K562 (cell line): Measurements from ENCODE around the gene ZNF575. TPM values are rescaled to one million over a fixed set of nuclear protein-coding genes. Genes with fewer than 3 reads are reported as not detected.

Source experiments
- ATAC-seq: fragments of 200-7000 bp; cut with Tn5 transposase; 3 replicates; pipeline ENCODE4 v1.9.1; 2020; ENCODE audit warnings: moderate library complexity
- BruUV-seq: library from RNA; stranded (reverse); fragments of 400-500 nt; replicated peaks from 2 replicates; lab custom pipeline; 2021; lab: Mats Ljungman, UMichigan
- CTCF ChIA-PET: fragments of 300-600 bp; formaldehyde crosslinking; extraction: SDS; loops from one replicate; lab custom pipeline; 2021; ENCODE audit warnings: low intra/inter-chr PET ratio; lab: Yijun Ruan, JAX
- POLR2A ChIA-PET: fragments of 300-600, 350-650 bp; sonication (Branson Sonifier 250); formaldehyde crosslinking; extraction: SDS; loops from one replicate; lab custom pipeline; 2021; ENCODE audit warnings: antibody characterized with exemption, inconsistent platforms; lab: Yijun Ruan, JAX
- DNase-seq, 4 experiments: peaks; one replicate each; pipeline versions ENCODE4 v3.0.0 to v3.0.0-alpha.2; 2011 to 2018; ENCODE audit warnings: low spot score in 3 of 4, mixed read lengths in 3 of 4; ENCODE audit errors: extremely low read depth in 1 of 4
- FAIRE-seq: peaks from 2 replicates; lab custom pipeline; 2011; peaks lifted over from hg19 to GRCh38; lab: Jason Lieb, UNC
- H2AFZ ChIP-seq: 2 replicates; pipeline ENCODE4 v1.6.0; 2011; ENCODE audit warnings: low read depth, low read length, control low read depth, inconsistent platforms
- H3K27ac ChIP-seq: fragments of 200-600 bp; 3 replicates; pipeline ENCODE4 v1.8.0; 2011; ENCODE audit warnings: low read depth, mild to moderate bottlenecking, control low read depth, inconsistent platforms, low read length, moderate library complexity, mixed read lengths; ENCODE audit errors: extremely low read depth
- H3K27me3 ChIP-seq, 2 experiments: fragments of 300-600 bp in 1 of 2; 2 replicates in 1 of 2; 3 replicates in 1 of 2; pipeline versions ENCODE4 v1.6.0 to v1.8.0; 2011; ENCODE audit warnings: inconsistent platforms in 2 of 2, low read length in 2 of 2, mild to moderate bottlenecking in 1 of 2, mixed read lengths in 1 of 2, moderate library complexity in 1 of 2; ENCODE audit not compliant: control insufficient read depth in 2 of 2, insufficient read depth in 2 of 2
- H3K36me3 ChIP-seq: fragments of 300-600 bp; 3 replicates; pipeline ENCODE4 v1.8.0; 2011; ENCODE audit warnings: mild to moderate bottlenecking, low read length, inconsistent platforms; ENCODE audit not compliant: control insufficient read depth, insufficient read depth
- H3K4me1 ChIP-seq, 2 experiments: fragments of 200-600 bp in 1 of 2; replicated peaks in 1 of 2; 2 replicates in 1 of 2; 3 replicates in 1 of 2; pipeline versions ENCODE4 v1.5.1 to v1.8.0; 2011; ENCODE audit warnings: inconsistent platforms in 2 of 2, low read length in 2 of 2, mild to moderate bottlenecking in 1 of 2, mixed read lengths in 1 of 2, moderate library complexity in 1 of 2; ENCODE audit not compliant: control insufficient read depth in 2 of 2, insufficient read depth in 2 of 2
- H3K4me2 ChIP-seq: 2 replicates; pipeline ENCODE4 v1.6.1; 2011; ENCODE audit warnings: low read length, control low read depth, inconsistent platforms, mixed read lengths; ENCODE audit not compliant: insufficient read depth
- H3K4me3 ChIP-seq: fragments of 200-600 bp; sonication (generic), shearing (Covaris generic); 2 replicates; pipeline ENCODE4 v1.5.1; 2016; ENCODE audit warnings: control low read depth, inconsistent platforms
- H3K79me2 ChIP-seq: fragments of 200-600 bp; 3 replicates; pipeline ENCODE4 v1.8.0; 2011; ENCODE audit warnings: low read length, inconsistent platforms; ENCODE audit not compliant: control insufficient read depth, insufficient read depth
- H3K9ac ChIP-seq, 2 experiments: 2 replicates each; pipeline versions ENCODE4 v1.6.0 to v1.6.1; 2011; ENCODE audit warnings: low read depth in 2 of 2, low read length in 2 of 2, control low read depth in 1 of 2, inconsistent platforms in 1 of 2, mild to moderate bottlenecking in 1 of 2, mixed read lengths in 1 of 2; ENCODE audit not compliant: insufficient read depth in 1 of 2
- H3K9me1 ChIP-seq: one replicate; pipeline ENCODE4 v1.6.0; 2011; ENCODE audit warnings: inconsistent platforms, mild to moderate bottlenecking, low read length, moderate library complexity; ENCODE audit not compliant: control insufficient read depth, insufficient read depth
- H3K9me3 ChIP-seq: replicated peaks from 2 replicates; pipeline ENCODE4 v1.5.1; 2011; ENCODE audit warnings: low read depth, low read length, inconsistent platforms; ENCODE audit not compliant: control insufficient read depth, insufficient read depth
- H4K20me1 ChIP-seq: replicated peaks from 2 replicates; pipeline ENCODE4 v1.6.1; 2011; ENCODE audit warnings: low read length, inconsistent platforms, mixed read lengths; ENCODE audit not compliant: control insufficient read depth, insufficient read depth
- ADNP ChIP-seq: fragments of 200-800 bp; sonication (Bioruptor generic); IDR thresholded peaks from 2 replicates; pipeline ENCODE4 v1.6.1; 2016; ENCODE audit warnings: missing genetic modification characterization, missing compliant biosample characterization
- ATF2 ChIP-seq: sonication (generic); formaldehyde crosslinking; IDR thresholded peaks from 2 replicates; pipeline ENCODE4 v1.8.1; 2022; ENCODE audit warnings: missing genetic modification reagents
- CBFA2T3 ChIP-seq: fragments of 450-650 bp; IDR thresholded peaks from 2 replicates; pipeline ENCODE4 v1.6.1; 2017
- HNRNPK ChIP-seq: fragments of 200-400 bp; formaldehyde crosslinking; IDR thresholded peaks from one replicate; pipeline ENCODE4 v1.6.1; 2018; ENCODE audit warnings: mild to moderate bottlenecking, low read depth, low read length; ENCODE audit not compliant: poor library complexity, severe bottlenecking
- HNRNPLL ChIP-seq: fragments of 200-400 bp; formaldehyde crosslinking; IDR thresholded peaks from 2 replicates; pipeline ENCODE4 v1.6.1; 2017; ENCODE audit warnings: low read length, low read depth, mild to moderate bottlenecking; ENCODE audit not compliant: poor library complexity, severe bottlenecking
- MXD1 ChIP-seq: fragments of 250-450 bp; sonication (Bioruptor Pico); IDR thresholded peaks from 2 replicates; pipeline ENCODE4 v1.8.0; 2021; ENCODE audit warnings: borderline replicate concordance, mild to moderate bottlenecking, moderate library complexity; ENCODE audit not compliant: poor library complexity, severe bottlenecking
- NCOA2 ChIP-seq, 2 experiments: fragments of 450-650 bp; IDR thresholded peaks; 2 replicates each; pipeline ENCODE4 v1.6.1; 2018; ENCODE audit warnings: mild to moderate bottlenecking in 2 of 2, moderate library complexity in 1 of 2; ENCODE audit not compliant: partially characterized antibody in 2 of 2
- RBM15 ChIP-seq: fragments of 200-400 bp; formaldehyde crosslinking; IDR thresholded peaks from 2 replicates; pipeline ENCODE4 v1.6.1; 2018; ENCODE audit warnings: mild to moderate bottlenecking, low read length, moderate library complexity; ENCODE audit not compliant: insufficient read depth
- SMARCA4 ChIP-seq: fragments of 450-650 bp; IDR thresholded peaks from 2 replicates; pipeline ENCODE4 v1.6.1; 2016
- U2AF2 ChIP-seq: fragments of 200-400 bp; formaldehyde crosslinking; optimal IDR thresholded peaks from 2 replicates; pipeline ENCODE3; 2017; ENCODE audit warnings: low read depth, mild to moderate bottlenecking, low read length
- ZNF274 ChIP-seq: IDR thresholded peaks from 2 replicates; pipeline ENCODE4 v1.6.1; 2011; ENCODE audit warnings: low read depth, mild to moderate bottlenecking, low read length, moderate library complexity, borderline replicate concordance
- ZNF407 ChIP-seq: fragments of 450-650 bp; IDR thresholded peaks from 2 replicates; pipeline ENCODE4 v1.6.1; 2016; ENCODE audit warnings: low read depth
- ZNF79 ChIP-seq: fragments of 250-450 bp; sonication (Bioruptor Pico); IDR thresholded peaks from 2 replicates; pipeline ENCODE4 v1.4.0; 2020; ENCODE audit warnings: low read depth, mild to moderate bottlenecking, moderate library complexity
- WGBS: fragments of 100-300 bp; shearing (Covaris generic); methylation state at CpG from one replicate; pipeline ENCODE4 v1.1.6; 2016; ENCODE audit warnings: low coverage, mixed read lengths; ENCODE audit not compliant: insufficient coverage; ENCODE audit errors: missing lambda C conversion rate; 5-methylcytosine and 5-hydroxymethylcytosine counted together
- in situ Hi-C: fragments of 300-500 bp; cut with MboI; formaldehyde crosslinking; loops from 4 replicates; pipeline ENCODE4 v1.15.0; 2018; ENCODE audit warnings: inconsistent platforms, mixed read lengths
- intact Hi-C: fragments of 100-400 bp; cut with micrococcal nuclease; formaldehyde crosslinking; loops from 2 replicates; pipeline ENCODE4 v1.14.2; 2022
- polyA plus RNA-seq, 8 experiments: library from polyadenylated mRNA; depleted of rRNA in 4 of 8; stranded (reverse) in 5 of 8; unstranded in 3 of 8; fragments of >200 nt; fragmentation: Nextera tagmentation in 2 of 8; fragmentation: Illumina TruSeq in 1 of 8; extraction: Ambion mirVana in 2 of 8; extraction: Trizol in 1 of 8; gene quantifications; 2 replicates each; pipeline versions ENCODE4 v1.2.1 to v1.2.3, GENCODE V29; 2011 to 2014; ENCODE audit warnings: inconsistent platforms in 1 of 8, missing spikeins in 1 of 8
- total RNA-seq, 7 experiments: library from RNA; depleted of rRNA in 6 of 7; stranded (reverse); fragments of >200 nt in 6 of 7; fragmentation: Illumina TruSeq in 2 of 7; extraction: Trizol in 2 of 7; gene quantifications; 2 replicates each; pipeline versions ENCODE4 v1.2.1 to v1.2.3, GENCODE V29; 2011 to 2021; ENCODE audit warnings: low replicate concordance in 1 of 7

The ZNF575 gene
- total and polyA plus RNA-seq, 9 of the 15 experiments (the other 6 are each of a cell fraction or from before 2014, with no cell fraction given), result 0.20 to 0.98 (median 0.32) TPM; not detected in 6

- Histone ChIP-seq H3K4me2 (no peak overlapping the region), H3K9me1 (no peaks in the 10 kb centered on the region), H3K9ac (no peak overlapping the region), H3K27ac (no peak overlapping the region), H4K20me1 (no peaks in the 10 kb centered on the region), H2AFZ (no peak overlapping the region), H3K27me3 (no peaks in the 10 kb centered on the region), H3K4me1 (peaks cover 0 to 5% of the 10 kb centered on the region in 2 experiments; a peak in 2 of 5 replicates), H3K9me3 (no peaks in the 10 kb centered on the region), H3K79me2 (no peaks in the 10 kb centered on the region), H3K4me3 (no peak overlapping the region), H3K36me3 (peaks cover 51% of the 10 kb centered on the region; the same call in 2 of the 3 replicates)
- intact Hi-C loops (no loop called here), in situ Hi-C loops (no loop called here)
- FAIRE-seq (peak; percentile 49), DNase-seq (peak in 2 of 4 experiments; percentile 43 to 45), ATAC-seq (no peak)
- WGBS, result 28% methylated on average over 2 of the region's 2 CpGs
- ChIA-PET CTCF (no interaction called here), POLR2A (no interaction called here)
- BruUV-seq, result no TSS peak
- no peak for TF ChIP-seq NCOA2 (IDR thresholded peaks at IDR 0.05; ENCODE audit: partially characterized antibody in 2 of 2)
- no peak for TF ChIP-seq U2AF2
- no peak for TF ChIP-seq ZNF79 (CRISPR knock-in tag)
- no peak for TF ChIP-seq SMARCA4
- TF ChIP-seq HNRNPK, result no peak
- TF ChIP-seq RBM15, result no peak
- no peak for TF ChIP-seq ATF2 (CRISPR knock-in tag)
- TF ChIP-seq HNRNPLL, result no peak
- 0 out of 2 replicates have a peak, but pooled peaks have one; percentile 2 for TF ChIP-seq CBFA2T3
- no peak for TF ChIP-seq ZNF274
- TF ChIP-seq ADNP (tag), result peak; percentile 69
- TF ChIP-seq MXD1 (CRISPR knock-in tag), result no peak
- TF ChIP-seq ZNF407, result no peak
Measured at GRCh38 chr19:43548706-43549105, 15.7 kb downstream of the ZNF575 start.
